HT1080 (cell line): ENCODE data around the gene DNAH1. TPM values are rescaled to one million over a fixed set of nuclear protein-coding genes. Genes with fewer than 3 reads are reported as not detected.

Source experiments
- DNase-seq: peaks from one replicate; pipeline ENCODE4 v3.0.0-alpha.2; 2015; ENCODE audit warnings: low read depth
- total RNA-seq: library from RNA; depleted of rRNA; stranded (reverse); fragments of >200 nt; shearing (Covaris generic); gene quantifications from 2 replicates; pipeline ENCODE4 v1.2.3, GENCODE V29; 2014

DNAH1 gene
- total RNA-seq, 1 experiment from 2014 or later: 0.10 TPM

DNA sequence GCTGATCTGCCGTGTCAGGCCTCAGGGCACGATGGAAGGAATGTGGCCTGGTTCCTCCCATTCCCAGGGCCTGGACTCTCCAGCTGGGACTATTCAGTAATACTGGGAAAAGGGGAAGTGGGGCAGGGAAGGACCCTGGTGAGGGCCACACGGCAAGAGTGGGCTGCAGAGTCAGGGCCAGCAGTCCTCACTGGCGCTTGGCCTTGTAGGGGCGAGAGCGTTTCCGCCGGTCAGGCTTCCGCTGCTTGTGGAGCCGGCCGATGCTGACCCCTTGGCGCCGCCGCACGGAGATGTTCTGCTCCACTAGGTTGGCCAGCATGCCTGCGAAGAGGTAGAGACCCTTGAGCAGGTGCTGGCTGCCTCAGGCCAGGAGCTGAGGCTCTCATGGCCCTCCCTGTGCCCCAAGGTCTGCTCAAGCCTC lies 86.0 kb downstream of the DNAH1 start:
- DNase-seq: no peak

DNA sequence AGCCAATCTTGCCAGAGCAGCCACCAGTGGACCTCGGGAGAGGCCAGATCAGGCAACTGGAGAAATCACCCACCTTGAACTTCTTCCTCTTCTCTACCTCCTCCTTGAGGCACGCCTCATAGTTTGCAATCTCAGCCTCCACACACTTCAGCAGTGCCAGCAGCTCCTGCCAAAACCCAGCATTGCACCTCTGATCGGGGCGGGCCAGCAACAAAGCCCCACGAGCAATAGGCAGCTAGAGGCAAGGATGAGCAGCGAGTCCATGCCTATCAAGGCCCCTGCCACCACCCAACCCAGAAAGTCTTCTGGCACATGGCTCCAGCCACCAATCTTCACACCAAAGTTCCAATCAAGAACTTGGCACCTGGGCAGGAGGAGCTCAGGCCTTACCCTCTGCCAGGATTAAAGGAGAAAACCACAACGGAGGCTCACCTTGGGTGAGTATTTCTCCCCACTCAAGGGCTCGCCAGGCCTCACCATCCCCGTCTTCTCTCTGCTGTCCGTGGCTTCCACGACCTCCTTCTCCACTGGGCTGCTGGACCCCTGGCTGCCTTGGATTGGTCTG lies 86.7 kb downstream of the DNAH1 start:
- no peak for DNase-seq

DNA sequence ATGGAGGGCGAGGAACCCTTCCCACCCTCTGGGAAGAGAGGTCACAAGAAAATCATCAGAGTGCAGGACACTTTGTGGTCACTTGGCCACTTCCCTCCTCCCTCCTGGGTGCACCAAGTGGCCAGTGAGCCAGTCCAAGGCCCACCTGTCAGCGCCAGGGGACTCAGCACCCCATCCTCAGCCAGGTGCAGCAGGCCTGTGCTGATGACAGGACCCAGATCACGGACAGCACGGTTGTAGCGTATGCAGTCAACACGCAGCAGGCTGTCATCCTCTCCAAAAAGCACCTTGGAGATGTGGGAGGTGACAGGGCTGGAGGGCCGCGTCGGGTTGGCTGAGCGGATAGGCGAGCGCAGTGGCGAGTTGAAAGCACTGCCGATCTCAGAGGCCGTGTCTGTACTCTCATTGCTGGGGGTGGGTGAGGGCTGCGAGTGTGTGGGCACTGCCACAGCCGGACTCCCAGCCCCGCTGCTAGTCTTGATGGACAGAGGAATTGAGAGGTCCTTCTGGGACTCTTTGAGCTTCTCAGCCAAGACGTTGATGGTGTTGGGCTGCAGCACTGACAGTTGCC lies 87.2 kb downstream of the DNAH1 start:
- no peak for DNase-seq

DNA sequence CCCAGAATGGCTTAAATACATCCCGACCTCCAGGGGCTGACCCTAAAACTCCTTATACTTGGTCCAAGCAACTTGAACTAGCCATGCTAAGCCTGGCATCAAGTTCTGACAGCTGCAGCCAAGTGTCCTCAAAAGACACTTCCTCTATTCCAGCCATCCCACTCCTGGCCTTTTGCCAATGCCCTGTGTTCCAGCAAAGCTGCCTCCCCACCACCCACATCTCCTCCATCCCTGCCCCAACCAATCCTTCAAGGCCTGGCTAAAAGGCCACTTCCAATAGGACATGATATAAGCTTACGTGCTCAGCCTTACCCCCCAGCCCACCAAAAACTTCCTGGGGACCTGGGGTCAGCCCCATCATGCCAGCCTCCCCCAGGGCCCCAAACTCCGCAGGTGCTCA lies 87.8 kb downstream of the DNAH1 start:
- DNase-seq: no peak

- no peak for DNase-seq
Observed at GRCh38 chr3:52404391-52404790, 88.3 kb downstream of the DNAH1 start.

DNA sequence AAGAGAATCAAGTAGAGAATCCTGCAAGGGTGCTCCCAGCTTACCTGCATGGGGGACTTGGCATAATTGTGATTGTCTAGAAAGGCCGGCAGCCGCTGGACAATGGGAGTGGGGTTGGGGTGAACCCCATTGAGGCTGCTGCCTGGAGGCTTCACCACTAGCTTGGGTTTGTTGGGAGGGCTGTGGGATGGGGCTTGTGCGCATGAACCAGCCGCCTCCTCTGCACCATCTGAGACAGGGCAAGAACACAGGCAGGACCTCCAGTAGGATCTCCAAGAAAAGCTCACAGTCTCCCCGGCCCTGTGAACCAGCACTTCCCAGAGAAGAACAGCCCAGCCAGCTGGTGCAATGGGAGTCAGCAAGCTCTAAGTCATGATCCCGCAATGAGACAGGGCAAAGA lies 88.9 kb downstream of the DNAH1 start:
- DNase-seq: no peak

DNA sequence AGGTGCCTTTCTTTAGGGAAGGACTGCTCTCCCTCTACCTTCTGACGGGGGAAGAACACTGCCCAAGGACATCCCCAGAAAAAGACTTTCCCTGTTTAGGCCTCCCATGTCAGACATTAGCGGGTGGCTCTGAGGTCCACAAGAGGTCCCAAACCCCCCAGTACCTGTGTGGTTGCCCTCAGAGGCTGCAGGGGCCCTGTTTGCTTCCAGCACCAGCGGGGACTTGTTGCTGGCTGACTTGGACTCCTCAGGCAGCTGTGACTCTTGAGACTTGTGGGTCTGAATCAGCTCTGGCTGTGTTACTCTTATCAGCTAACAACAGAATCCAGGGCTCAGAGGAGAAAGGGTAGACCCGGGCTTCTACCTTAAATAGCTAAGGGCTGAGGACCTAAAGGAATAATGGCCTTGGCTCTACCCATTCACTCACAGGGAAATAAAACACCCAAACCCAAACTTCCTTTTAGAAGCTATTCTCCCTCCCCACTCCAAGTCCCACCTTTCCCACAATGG lies 89.5 kb downstream of the DNAH1 start:
- no peak for DNase-seq

- no peak for DNase-seq
Observed at GRCh38 chr3:52406231-52406661, 90.1 kb downstream of the DNAH1 start.

GRCh38 chr3:52406791-52407510 lies 90.8 kb downstream of the DNAH1 start:
- DNase-seq: no peak

GRCh38 chr3:52407779-52408178 lies 91.7 kb downstream of the DNAH1 start:
- no peak for DNase-seq

DNA sequence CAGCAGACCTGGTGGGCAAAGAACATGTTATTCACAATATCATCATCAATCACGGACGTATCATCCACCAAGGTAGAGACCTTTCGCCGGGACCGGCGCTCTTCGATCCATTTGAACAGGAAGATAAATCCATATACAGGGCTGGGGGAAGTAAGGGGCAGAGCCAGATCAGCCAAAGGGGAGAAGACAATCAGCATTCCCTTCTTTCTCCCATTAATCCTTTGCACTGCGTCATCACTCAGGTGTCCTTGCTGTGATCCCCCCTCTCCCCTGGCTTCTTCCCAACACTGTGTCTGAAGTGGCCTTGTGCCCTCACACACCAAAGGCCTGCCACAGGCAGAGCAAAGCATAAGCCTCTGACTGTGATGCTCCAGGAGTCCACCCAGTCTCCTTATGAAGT lies 92.3 kb downstream of the DNAH1 start:
- no peak for DNase-seq

GRCh38 chr3:52415800-52416199 lies 99.7 kb downstream of the DNAH1 start:
- no peak for DNase-seq

GRCh38 chr3:52420388-52420787 lies 104.3 kb downstream of the DNAH1 start:
- DNase-seq: no peak

- DNase-seq: no peak
Observed at GRCh38 chr3:52422669-52423068, 106.5 kb downstream of the DNAH1 start.

DNA sequence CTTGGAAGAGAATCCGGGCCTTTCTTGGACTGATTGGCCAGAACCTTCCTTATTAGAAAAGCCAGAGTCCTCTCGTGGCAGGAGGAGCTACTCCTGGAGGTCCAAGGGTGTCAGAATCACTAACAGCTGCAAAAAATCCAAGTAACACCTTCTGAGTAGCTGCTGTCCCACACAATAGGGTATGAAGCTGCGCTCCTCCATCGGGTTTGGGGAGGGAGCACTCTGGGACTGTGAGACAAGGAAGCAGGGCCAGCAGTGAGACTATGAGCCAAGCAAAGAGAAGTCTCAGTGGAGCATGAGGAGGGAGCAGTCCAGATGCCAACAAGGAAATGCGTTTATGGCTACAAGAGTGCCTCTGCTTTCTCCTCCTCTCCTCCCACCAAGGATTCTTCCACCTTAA lies 107.1 kb downstream of the DNAH1 start:
- no peak for DNase-seq

- peak; percentile 43 for DNase-seq
Observed at GRCh38 chr3:52428151-52429005, 112.3 kb downstream of the DNAH1 start.

DNA sequence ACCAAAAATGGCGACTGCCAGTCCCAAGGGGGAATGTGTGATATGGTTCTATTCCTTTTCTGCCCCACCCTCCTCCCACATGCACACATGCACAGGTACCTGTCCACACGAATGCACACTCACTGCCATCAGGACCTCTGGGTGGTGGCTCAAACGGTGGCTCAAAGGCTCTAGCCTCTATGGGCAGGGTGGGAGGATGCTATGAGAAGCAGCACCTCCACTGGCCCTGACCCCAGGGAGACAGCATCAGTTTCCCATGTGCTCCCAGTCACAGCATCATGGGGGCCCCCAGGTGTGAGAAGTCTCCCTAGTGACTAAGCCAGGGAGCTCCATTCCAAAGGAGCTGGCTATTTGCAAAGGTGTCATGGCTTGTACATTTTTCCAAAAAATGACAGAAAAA lies 112.9 kb downstream of the DNAH1 start:
- no peak for DNase-seq

DNA sequence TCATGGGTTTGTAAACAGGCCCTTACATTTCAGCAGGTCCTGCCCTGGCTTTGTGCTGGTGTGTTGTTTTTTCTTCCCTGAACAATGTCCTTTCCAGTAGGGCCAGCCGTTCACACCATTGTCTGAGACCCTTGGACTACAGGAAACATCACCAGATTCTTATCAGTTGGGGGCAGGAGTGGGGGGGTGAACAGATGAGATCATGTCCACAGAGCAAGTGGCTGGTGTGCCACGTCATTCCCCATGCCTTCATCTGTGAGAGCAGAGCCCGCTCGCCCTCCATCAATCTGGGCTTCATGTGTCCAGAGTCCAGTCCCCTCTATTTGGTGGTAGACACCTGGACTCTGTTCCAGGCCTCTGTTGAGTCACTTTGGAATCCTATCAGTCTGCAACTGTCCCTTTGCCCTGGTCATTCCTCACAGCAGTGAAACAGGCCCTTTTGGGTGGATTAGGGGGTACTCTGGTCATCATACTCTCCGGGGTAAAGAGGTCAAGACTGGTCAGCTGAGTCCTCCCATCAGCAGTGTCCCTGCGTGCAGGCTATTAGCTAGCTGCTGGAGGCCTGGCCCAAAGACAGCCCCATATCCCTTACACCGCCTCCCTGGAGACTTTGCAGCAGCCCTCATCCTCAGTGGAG lies 113.8 kb downstream of the DNAH1 start:
- peak; percentile 43 for DNase-seq

GRCh38 chr3:52430416-52430810 lies 114.3 kb downstream of the DNAH1 start:
- DNase-seq: no peak

DNA sequence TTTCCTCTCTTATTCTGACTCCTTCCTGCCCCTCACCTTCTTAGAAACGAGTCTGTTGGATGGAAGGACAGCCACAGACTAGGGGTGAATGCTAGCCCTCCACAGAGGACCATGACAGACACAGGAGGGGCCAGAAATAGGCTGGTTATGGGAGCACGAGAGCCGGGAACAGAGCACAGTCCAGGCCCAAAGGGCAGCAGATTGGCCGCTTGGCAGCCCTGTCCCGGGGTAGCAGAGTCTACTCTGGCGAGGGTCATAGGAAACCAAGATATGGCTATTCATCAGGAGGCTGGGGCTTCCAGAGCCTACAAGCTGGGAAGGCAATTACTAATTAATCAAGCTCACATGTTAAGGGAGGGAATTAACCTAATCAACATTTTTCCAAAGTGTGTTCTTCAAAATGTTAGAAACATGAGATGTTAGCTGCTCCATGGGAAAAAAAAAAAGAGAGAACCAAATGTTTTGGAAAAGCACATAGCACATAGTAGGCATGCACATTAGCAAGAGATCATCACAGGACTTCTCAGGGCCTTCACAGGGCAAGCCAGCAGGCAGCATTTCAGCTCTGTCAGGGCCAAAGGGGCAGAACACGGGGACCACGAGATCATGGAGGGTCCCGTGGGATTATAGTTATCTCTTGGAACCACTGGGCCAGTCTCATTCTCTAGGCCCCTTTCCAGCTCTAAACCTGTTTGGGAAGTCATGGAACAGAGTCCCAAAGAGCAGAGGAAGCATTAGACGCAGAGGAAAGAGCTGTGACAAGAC lies 115.5 kb downstream of the DNAH1 start:
- no peak for DNase-seq

DNA sequence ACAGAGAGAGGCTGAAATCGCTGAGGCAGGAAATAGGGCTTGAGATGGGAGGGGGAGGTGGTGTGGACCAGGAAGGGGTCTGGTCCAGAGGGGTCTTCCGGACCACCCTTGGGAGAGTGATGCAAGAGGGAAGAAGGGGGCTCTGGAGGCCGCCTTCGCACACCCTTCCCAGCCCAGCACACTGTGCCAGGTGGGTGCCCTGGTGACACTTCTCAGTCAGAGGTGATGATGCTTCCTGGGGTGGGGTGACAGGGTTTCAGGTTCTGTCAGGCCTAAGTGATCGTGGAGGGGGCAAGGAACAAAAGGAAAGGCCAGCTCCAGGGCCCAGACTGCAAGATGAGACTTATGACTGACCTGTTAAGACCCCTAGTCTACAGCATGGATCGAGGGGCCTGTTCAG lies 116.1 kb downstream of the DNAH1 start:
- DNase-seq: no peak
